HG02852 (cell line): ENCODE measurements around the gene NFASC.

ENCODE experiments used
- ATAC-seq: cut with Tn5 transposase; IDR thresholded peaks from one replicate; pipeline ENCODE4 v1.9.1; 2021; ENCODE audit warnings: mild to moderate bottlenecking, moderate library complexity; ENCODE audit not compliant: unreplicated experiment

NFASC gene

DNA sequence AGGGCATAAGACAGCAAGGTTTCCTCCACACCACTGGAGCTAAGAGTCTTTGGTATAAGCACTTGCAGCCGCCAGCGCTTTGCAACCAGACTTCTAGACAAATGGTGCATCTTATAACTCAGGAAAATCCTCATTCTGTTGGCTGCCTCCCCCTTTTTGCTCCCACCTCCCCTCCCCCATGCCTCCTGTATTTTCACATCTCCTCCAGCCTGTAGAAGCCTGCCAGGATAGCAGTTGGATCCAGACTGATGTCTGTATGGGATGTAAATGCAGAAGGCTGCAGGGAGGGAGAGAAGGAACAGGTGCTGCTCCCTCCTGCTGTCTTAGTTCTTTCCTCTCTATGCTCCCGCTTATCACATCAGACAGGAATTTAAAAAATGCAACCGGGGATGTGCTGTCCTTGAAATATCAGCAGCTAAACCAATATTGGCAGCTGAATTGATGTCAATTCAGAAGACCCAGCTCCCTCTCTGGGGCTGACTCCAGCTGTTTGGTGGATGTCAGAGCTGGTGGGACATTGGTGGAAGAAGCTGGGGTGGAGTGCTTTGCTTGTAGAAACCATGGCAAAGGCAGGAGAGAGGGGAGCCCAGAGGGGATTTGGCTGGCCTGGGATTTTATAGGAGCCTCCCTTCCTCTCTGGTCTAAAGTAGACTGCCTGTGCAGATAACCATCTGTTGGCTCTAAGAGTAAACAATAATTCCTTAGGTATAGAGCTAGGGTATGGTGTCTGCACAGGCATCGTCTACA lies 53.5 kb downstream of the NFASC start:
- ATAC-seq, result no peak

DNA sequence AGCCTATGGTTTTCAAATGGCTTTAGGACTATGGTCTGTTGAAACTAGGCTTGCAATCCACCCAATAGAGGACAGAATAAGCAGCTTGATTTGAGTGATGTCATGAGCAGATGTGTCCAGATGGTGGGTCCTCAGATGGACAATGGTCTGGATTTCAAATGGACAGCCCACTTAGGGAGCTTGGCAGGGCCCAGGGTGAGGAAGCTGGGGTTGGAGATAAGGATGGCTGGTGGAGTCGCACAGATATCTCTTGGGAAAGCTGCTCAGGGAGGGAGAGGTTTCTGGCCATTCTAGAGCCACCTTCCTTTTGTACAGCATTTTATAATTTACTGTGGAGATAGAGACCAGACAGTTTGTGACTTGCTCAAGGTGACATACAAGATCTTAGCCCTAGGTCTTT lies 55.0 kb downstream of the NFASC start:
- ATAC-seq, result no peak

DNA sequence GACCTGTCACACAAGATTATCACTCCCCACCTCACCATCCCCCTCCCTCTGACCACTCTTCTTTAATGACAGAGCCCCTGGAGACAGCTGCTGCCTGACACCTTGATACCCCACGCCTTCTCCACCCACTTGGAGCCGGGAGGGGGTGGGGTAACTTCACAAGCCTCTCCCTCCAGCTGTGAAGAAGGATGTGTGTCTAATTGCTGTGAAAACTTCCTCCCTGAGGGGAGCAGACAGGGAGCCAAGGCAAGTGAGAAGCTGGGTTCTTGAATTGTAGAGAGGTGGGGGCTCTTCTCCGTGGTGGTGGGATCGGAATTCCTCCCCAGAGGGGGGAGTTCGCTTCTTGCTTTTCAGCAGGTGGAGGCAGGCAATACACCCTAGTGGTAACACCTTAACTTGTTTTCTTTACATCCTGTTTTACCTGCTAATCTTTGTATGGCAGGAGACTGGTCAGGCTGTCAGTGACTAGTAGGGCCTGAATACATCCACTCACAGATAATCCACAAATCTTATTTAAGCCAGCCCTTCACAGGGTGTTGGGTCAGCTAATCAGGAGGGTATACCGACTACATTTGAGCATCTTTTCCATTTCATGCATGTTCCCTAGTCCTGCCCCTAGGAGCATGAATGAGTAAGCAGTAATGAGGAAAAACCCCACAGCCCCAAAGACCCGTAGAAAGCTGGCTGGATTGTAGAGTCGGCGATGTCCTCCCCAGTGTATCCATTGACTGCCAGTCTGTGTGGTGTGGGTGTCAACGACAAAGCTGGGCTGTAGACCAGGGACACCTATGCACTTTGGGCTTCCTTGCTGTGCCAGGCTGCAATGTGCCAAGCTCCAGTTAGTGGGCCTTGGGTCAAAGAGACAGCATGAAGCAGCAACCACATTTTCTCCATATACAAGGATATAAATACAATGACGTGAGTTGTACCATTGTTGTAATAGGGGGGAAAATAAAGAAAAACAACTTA lies 57.3 kb downstream of the NFASC start:
- no peak for ATAC-seq

DNA sequence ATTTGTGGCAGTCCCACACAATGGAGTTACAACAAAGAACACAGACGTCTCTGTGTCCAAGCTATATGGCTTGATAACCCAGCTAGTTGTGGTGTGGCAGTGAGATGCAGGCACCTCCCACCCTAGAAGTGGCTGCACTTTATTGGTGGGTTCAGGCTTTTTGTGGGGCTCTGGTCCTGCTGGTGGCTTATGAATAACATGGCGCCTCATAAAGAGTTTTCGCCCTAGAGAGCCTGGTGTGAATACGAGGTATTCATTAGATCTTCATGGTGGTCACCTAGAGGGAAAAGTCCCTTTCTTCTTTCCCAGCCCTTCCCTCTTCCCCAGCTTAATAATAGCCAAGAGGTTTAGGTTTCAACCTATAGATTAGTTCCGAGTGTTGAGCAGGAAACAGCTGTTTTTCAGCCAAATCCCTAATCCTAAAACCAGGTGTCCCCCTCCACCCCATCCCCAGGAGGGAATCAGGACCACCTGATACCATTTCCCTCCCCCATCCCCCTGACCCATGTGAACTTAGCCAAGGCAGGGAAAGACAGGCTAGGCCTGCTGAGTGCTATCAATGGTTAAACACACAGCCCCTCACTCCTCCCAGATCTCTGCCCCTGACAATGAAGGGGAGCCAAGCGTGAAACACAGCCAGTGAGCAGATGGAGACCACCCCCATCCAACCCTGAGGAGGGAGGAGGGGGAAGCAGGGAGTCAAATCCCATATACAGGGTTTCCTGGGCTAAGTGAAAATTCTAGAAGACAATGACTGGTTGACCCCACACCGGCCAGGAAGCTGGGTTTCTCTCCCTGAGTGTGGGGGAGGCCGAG lies 58.2 kb downstream of the NFASC start:
- no peak for ATAC-seq

DNA sequence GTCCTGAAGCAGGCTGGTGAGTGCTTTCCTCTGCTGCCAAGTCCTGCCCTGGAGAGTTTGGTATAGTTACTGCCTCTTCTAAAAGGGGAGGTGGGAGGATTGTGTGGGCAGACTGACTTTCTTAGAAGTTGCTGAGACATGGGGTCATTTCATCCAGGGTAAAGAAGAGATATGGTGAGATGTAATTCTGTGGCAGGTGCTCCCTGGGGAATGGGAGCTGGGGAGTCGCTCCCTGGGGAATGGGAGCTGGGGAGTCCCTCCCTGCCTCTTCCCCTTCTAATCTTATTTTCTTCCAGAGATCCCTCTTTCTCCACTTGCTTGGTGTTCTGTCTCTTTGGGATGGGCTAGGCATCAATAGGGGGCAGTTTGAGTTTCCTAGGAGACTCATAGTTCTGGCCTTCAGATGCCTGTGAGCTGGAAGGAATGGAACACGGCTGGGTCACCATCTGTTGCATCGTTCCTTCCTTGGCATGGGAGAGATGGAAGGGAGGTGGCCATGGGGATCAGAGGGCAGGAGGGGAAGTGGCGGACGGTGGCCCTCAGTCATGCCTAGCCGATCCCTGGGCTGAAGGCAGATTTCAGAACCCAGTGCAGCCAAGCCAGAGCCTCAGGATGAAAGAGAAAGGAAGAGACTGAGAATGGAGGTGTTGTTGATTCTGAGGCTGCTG lies 59.0 kb downstream of the NFASC start:
- no peak for ATAC-seq

DNA sequence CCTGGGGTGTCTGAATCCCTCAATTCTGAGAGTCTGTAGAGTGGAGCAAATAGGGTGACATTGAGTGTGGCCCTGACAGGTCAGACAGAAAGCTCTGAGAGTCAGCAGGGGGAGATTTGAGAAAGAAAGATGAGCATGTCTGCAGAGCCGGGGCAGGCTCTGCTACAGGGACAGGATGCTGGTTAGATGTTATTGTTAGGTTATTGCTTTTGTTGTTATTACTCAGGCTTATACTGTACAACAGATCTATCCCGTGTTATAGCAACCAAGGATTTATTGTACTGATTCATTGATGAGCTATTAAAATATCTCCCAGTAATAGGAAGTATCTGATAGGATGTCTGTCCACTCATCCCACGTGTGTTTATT lies 59.5 kb downstream of the NFASC start:
- ATAC-seq, result no peak

DNA sequence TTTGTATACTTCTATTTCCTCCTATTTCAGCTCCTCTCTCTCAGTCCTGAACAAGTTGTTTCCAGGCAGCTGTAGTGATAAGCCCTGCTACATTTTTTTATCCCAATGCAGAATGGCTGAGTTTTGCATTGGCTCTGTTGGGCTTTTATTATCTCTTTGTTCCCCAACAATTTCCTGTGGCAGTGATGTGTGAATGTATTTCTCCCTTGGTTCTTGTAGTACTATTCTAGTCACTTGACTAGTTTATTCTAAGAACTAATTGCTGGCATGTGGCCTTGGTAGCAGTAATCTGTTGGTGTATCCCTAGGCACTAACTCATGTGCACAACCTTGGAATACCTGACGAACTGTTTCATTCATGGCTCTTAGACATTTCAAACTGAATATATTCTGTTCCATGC lies 60.7 kb downstream of the NFASC start:
- ATAC-seq, result no peak

DNA sequence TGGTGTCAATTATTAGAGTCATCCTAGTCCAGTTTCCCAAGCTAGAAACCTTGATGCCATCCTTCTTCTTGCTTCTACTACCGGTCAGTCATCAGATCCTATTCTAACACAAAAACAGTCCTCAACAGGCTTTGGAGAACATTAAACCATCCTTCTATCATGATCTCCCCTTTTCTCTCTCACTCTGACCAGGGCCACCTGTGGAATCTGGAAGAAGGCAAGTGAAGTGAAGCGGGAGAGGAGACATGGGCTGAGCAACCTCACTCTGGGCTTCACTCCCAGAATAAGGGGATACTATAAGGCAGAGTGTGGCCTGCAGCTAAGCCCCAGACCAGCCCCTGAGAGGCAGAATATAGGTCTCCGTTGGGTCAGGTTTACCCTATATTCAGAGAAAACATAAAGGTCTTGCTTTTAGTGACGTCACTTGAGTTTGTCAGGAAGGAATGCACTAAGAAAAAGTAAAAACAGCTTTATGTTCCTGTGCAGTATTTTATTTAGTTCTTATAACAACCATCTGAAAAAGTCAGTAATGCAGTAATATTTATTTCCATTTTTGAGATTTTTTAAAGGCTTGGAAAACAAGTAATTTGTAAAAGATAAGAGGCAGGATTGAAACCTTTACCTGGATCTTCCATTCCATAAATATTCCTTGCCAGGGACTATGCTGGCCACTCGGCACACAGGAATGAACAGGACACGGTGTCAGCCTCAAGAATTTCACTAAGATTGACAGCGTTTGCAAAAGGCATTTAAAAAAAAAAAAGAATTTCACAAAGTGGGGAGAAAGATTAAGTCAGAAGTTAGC lies 61.3 kb downstream of the NFASC start:
- ATAC-seq, result no peak

DNA sequence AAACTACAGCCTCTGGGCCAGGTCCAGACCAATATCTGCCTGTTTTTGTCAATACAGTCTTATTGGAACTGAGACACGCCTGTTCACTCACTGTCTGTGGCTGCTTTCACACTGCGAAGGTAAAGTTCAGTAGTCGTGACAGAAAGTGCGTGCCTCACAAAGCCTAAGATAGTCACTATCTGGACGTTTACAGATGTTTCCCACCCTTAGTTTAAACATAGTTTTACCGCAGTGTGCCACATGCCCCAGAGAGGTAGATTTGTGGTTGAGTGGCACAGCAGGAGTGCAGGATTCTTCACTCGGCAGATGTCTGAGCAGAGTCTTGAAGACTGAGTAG lies 61.9 kb downstream of the NFASC start:
- no peak for ATAC-seq

DNA sequence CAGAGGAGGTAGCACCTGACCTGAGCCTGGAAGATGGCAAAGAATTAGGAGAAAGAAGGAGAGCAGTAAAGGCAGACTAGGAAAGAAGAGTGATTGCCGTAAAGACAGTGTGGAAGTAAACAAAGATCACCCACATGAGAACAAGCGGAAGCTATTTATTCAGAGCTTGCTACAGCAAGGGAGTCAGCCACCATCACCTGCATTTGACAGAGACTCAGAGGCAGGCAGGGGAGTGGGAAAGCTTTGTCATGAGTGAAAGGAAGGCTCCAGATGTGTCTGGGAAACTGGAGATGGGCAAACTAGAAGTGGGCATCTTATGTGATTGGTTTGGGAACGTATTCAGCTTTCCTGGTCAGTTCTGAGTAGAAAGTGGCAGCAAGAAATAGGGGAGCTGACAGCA lies 64.5 kb downstream of the NFASC start:
- ATAC-seq, result no peak

DNA sequence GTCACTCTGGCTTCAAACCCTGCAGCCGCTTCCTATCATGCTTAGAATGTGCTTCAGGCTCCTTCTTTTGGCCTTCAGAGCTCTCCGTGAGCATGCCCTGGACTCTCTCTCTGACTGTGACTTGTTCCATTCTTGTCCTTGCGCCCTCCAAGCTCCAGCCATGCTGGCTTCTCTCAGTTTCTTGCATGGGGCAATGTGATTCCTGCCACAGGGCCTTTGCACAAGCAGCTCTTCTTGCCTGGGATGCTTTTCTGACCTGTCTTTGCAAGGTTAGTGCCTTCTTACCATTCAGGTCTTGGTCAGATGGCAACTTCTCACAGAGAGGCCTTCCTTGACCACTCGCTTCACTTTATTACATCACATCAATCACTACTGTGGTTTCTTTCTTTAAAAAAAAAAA lies 66.1 kb downstream of the NFASC start:
- ATAC-seq, result no peak

DNA sequence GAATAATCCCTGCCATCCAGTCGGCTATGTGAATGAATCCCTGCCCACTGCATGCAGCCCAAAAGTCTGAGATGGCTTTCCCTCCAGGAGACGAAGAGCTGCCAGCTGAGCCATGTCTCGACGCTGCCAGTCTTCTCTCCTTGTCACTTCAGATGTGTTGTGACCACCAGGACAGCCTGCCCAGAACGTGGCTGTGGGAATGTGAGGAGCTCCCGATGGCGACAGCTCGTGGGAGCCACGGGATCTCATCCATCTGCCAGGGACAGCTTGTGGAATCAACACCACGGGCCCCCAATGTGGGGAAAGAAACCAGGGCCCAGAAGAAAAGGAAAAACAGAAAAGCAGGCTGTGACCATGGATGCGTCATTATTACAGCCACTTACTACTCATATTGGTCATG lies 67.2 kb downstream of the NFASC start:
- ATAC-seq, result no peak

DNA sequence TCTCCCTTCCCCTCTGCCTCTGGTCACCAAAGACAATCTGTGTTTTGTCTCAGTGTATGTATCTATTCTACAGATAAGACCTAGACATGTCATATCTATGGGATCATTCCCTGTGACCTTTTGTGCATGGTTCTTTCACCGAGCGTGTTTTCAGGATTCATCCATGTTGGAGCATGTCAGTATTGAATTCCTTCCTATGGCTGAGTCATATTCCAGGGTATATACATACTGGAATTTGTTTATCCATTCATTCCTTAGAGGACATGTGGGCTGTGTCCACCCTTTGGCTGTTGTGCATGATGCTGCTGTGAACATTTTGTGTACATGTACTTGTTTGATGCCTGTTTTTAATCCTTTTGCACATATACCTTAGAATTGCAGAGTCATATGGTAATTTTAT lies 69.9 kb downstream of the NFASC start:
- no peak for ATAC-seq

DNA sequence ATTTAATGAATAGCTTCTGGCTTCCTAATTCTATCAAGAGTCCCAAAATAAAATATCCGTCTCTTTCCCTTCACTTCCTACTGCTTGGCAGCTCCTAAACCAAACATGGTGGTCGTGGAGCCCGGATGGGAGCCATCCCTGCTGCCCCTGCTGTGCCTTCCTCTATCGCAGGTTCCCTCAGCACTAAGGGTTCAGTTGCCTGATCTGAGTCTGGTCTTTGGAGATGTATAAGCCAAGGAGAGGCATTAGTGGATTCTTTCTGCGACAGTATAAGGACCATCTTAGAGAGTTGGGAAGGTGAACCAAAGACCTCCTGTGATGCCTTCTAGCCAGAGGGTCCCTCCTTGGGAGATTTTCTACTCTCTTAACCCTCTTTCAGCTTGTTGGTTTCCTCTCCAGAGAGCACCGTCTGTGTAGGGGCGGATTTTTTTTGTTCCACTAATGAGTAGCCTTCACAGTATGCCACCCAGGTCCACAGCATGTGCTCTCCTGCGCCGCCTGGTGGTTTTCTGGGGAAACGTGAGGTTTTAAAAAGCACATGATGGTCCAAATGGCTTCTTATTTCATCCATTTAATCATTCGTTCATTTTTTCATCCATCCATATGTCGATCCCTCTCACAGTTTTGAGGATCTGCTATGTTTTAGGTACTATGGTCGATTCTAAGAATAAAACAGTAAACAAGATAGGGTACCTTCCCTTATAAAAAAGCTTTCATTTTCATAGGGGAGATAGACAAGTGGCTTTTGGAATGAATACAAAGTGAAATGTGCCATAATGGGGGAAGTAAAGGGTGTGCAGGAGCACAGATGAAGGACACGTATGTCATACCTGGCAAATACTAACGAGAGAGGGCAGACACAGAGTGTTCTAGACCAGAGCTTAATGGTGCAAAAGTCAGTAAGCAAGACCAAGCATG lies 71.0 kb downstream of the NFASC start:
- no peak for ATAC-seq

DNA sequence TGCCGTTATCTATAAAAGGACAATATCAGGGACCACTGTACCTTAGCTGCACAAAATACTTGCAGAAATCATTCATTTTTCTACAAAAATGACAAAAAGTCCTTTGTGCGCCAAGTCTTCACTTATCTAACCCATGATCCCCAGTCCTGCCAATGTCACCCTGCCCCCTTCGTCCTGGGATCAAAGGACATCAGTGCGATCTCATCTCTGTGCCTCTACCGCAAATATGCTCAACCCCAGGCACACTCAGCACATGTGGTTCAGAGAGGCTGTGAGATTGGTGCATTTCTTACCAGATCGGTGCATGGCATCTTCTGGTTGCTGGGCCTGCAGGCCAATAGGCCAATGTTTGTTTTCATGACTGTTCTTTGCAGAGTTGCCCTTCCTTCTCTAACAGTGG lies 72.8 kb downstream of the NFASC start:
- no peak for ATAC-seq

DNA sequence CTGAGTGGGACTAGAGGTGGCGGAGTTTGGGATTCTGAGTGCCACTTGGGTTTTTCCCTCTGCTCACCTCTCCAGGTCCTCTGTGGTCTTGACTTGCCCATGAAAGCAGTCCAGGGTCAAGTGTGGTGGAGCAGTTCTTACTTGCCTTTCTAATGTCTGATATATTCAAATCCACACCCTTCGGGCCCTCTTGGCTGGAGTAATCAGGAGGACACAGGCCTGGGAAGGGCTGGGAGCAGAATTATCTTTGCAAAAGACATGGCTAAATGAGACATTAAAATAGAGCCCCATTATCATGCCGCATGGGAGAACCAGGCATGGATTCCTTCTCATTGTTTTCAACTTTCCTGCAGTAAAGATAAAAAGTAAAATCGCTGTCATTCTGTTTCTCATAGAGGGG lies 74.0 kb downstream of the NFASC start:
- no peak for ATAC-seq

DNA sequence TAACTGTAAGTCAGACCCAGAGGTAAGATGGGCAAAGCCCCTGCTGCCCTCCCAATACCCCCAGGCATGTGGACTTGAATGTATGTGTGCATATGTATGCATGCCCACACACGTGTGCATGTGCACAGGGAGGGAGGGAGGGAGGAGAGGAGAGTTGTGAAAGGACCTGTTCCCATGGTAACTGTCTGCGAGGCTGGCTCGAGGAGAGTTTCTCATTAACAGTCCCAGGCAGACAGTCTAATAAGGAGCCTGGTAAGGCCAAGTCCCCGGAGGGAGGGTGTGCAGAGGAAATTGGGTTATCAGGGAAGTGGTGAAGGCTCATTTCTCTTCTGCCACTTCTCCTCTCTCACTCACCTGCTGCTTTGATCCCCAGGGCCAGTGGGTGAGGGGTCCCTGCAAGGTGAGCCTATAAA lies 74.9 kb downstream of the NFASC start:
- no peak for ATAC-seq

DNA sequence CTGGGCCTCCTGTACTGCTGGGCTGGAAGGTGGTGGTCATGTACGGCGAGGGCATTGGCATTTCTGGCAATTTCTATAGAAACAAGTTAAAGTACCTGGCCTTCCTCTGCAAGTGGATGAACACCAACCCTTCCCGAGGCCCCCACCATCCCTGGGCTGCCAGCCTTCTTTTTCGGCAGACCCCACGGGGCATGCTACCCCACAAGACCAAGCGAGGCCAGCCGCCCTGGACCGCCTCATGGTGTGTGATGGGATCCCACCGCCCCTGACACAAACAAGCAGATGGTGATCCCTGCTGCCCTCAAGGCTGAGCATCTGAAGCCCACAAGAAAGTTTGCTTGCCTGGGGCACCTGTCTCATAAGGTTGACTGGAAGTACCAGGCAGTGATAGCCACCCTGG lies 76.0 kb downstream of the NFASC start:
- no peak for ATAC-seq

DNA sequence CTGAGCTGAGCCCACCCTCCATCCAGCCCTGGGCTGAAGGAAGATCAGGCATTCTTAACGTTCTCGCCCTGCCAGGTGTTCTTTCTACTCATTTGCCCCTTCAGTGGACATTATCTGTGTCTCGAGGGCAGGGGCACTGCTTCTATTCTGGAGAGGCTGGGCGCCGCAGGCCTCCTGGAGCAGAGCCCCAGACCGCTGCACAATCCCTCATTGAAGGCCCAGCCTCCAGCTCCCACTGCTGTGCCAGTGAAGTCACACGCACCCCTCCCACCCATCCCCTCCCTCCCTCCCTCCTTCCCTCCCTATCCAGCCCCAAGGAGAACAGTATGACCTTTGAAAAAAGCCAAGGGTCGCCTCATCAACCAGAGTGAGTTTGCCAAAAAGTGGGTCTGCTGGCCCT lies 76.7 kb downstream of the NFASC start:
- ATAC-seq, result no peak
